Hematopoietic multipotent progenitor cell treated with erythropoietin and hydrocortisone succinate and interleukin-3 and kit ligand, for 17 days (in vitro differentiated cells): Measurements from ENCODE around the gene GART.
"Not testable (repeated sequence)": the region's sequence is repeated elsewhere in the genome, so short reads cannot be mapped to it uniquely, and the experiment has no call there.

Experiments used
- DNase-seq: peaks from one replicate; pipeline ENCODE4 v3.0.0-alpha.2; 2015; ENCODE audit warnings: low spot score

Gene GART

GRCh38 chr21:33541756-33542639 lies at the start of gene GART:
GART (minus strand) TSS chr21:33542117; CDS start chr21:33539315, 2,802 bp downstream.
- peak; percentile 85 for DNase-seq

GRCh38 chr21:33588485-33589335 lies 46.8 kb upstream of the GART start, which contains the start of gene DONSON:
DONSON (minus strand) TSS chr21:33588684; CDS start chr21:33588641, 43 bp downstream.
- DNase-seq: peak; percentile 88

- no peak for DNase-seq
These were observed 46.0 kb upstream of the GART start for GRCh38 chr21:33587792-33588484.

GRCh38 chr21:33586927-33587326 lies 45.0 kb upstream of the GART start:
- no peak for DNase-seq

GRCh38 chr21:33584455-33584854 lies 42.5 kb upstream of the GART start:
- DNase-seq: no peak

- peak; percentile 35 for DNase-seq
These were observed 37.1 kb upstream of the GART start for GRCh38 chr21:33578959-33579542.

GRCh38 chr21:33578214-33578613 lies 36.3 kb upstream of the GART start:
- no peak for DNase-seq

- not testable (repeated sequence) for DNase-seq
These were observed 34.8 kb upstream of the GART start for GRCh38 chr21:33576741-33577141.

GRCh38 chr21:33572350-33572749 lies 30.4 kb upstream of the GART start:
- DNase-seq: no peak

GRCh38 chr21:33569991-33570390 lies 28.1 kb upstream of the GART start:
- DNase-seq: no peak

GRCh38 chr21:33568448-33568847 lies 26.5 kb upstream of the GART start:
- DNase-seq: no peak

GRCh38 chr21:33567914-33568313 lies 26.0 kb upstream of the GART start:
- DNase-seq: no peak

GRCh38 chr21:33566514-33566913 lies 24.6 kb upstream of the GART start:
- no peak for DNase-seq

- DNase-seq: no peak
These were observed 20.5 kb upstream of the GART start for GRCh38 chr21:33562389-33562788.

GRCh38 chr21:33561373-33561772 lies 19.5 kb upstream of the GART start:
- DNase-seq: no peak

- no peak for DNase-seq
These were observed 19.0 kb upstream of the GART start for GRCh38 chr21:33560965-33561364.

GRCh38 chr21:33559813-33560212 lies 17.9 kb upstream of the GART start:
- DNase-seq: no peak

GRCh38 chr21:33558777-33559421 lies 17.0 kb upstream of the GART start:
- no peak for DNase-seq

- no peak for DNase-seq
These were observed 15.5 kb upstream of the GART start for GRCh38 chr21:33557447-33557846.

- no peak for DNase-seq
These were observed 13.0 kb upstream of the GART start for GRCh38 chr21:33554982-33555344.

- DNase-seq: no peak
These were observed 12.5 kb upstream of the GART start for GRCh38 chr21:33554236-33554981.
